ENCODE data around the gene C1orf174. TPM values are rescaled to one million over a fixed set of nuclear protein-coding genes. Genes with fewer than 3 reads are reported as not detected.

C1orf174 gene
- total RNA-seq, 1 donor from 2014 or later: 22.1 TPM

GRCh38 chr1:3911981-3912808, 12.1 kb upstream of the C1orf174 start:
- Mint-ChIP-seq H3K4me1 (ENCODE audit: unreplicated experiment) (peaks cover 2% of the 10 kb centered on the region), H3K27me3 (ENCODE audit: unreplicated experiment) (peaks cover 3% of the 10 kb centered on the region), H3K9me3 (ENCODE audit: unreplicated experiment) (no peaks in the 10 kb centered on the region), H3K36me3 (ENCODE audit: unreplicated experiment) (no peaks in the 10 kb centered on the region), H3K4me3 (ENCODE audit: unreplicated experiment) (no peak overlapping the region), H3K27ac (ENCODE audit: unreplicated experiment) (no peak overlapping the region)
- TF ChIP-seq, protein P1, sequence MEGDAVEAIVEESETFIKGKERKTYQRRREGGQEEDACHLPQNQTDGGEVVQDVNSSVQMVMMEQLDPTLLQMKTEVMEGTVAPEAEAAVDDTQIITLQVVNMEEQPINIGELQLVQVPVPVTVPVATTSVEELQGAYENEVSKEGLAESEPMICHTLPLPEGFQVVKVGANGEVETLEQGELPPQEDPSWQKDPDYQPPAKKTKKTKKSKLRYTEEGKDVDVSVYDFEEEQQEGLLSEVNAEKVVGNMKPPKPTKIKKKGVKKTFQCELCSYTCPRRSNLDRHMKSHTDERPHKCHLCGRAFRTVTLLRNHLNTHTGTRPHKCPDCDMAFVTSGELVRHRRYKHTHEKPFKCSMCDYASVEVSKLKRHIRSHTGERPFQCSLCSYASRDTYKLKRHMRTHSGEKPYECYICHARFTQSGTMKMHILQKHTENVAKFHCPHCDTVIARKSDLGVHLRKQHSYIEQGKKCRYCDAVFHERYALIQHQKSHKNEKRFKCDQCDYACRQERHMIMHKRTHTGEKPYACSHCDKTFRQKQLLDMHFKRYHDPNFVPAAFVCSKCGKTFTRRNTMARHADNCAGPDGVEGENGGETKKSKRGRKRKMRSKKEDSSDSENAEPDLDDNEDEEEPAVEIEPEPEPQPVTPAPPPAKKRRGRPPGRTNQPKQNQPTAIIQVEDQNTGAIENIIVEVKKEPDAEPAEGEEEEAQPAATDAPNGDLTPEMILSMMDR (IDR thresholded peaks at IDR 0.05): no peak
- DNase-seq (ENCODE audit: extremely low spot score, unreplicated experiment): no peak

DNA sequence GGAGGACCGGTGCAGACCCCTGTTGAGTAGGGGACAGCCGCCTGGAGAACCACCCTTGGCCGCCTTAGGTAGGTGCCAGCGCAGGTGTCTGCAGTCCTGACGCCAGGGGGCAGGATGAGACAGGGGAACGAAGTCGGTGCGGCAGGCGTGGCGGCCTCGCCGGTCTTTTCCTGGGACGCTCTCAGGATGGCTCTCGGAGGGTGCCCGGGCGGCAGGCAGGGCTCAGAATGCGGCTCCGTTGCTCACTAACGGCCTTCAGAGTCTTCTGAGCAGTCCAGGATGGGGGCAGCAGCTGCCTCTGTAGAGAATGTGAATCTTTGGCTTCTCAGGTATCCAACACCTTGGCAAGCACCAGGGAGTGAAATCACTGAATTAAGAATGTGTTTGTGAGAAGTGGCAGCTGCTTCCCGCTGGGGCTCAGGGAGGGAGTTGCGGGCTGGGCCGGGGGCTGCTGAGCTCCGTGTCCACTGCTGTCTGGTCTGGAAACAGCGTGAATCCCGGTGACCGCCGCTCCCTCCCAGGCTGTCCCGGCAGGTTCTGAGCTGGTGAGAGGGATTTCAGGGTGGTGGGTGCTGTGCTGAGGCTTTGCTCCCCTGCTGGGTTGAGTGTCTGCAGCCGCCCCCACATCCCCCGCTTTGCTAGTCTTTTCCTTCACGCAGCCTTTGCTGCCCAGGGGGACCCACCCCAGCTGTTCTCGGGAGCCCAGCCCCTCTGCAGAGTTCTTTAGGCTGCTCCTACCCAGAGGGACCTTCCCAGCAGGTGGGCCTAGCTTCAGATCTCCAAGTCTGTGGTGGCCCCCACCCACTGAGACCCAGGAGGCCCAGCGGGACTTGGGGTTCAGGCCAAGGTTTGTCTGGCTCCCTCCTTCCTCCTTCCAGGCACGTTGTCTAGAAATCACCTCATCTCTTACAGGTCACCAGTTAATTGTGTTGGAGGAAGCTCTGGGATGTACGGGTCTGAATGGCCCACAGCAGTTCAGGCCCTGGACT, 11.1 kb upstream of the C1orf174 start:
- no peak overlapping the region for H3K4me3 Mint-ChIP-seq (ENCODE audit: unreplicated experiment)
- TF ChIP-seq, protein P1 (IDR thresholded peaks at IDR 0.05): peak; percentile 72
- peaks cover 3% of the 10 kb centered on the region for H3K27me3 Mint-ChIP-seq (ENCODE audit: unreplicated experiment)
- no peaks in the 10 kb centered on the region for H3K36me3 Mint-ChIP-seq (ENCODE audit: unreplicated experiment)
- H3K27ac Mint-ChIP-seq (ENCODE audit: unreplicated experiment): no peak overlapping the region
- H3K9me3 Mint-ChIP-seq (ENCODE audit: unreplicated experiment): no peaks in the 10 kb centered on the region
- peaks cover 2% of the 10 kb centered on the region for H3K4me1 Mint-ChIP-seq (ENCODE audit: unreplicated experiment)
- DNase-seq (ENCODE audit: extremely low spot score, unreplicated experiment): no peak

DNA sequence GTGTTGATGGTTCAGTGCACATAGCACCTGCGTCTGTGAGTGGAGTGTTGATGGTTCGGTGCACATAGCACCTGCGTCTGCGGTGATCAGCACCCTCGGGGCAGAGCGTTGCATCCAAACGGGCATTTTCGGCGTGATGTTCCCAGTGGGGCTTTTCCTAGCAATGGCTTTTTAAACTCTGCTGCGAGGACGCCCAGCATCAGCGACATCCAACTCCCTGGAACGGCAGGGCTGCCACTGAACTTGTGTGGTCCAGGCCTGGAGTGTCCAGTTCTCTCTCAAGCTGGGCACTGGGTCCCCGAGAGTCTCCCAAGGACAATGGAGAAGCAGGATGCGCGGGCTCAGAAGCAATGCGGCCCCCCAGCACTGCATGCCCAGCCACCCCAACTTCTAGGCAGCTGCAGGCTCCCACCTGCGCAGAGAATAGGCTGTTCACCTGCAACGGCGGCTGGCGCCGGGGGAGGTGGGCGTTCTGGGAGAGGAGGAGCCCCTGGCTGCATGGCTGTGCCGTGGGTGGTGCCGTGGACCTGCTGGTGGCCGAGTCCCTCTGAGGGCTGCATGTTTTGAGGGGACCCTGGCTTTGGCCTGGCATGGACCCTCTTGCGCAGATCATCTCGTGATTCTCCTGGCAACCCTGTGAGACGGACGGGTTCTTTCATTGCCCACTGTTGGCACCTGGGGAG, 10.1 kb upstream of the C1orf174 start:
- TF ChIP-seq, protein P1 (IDR thresholded peaks at IDR 0.05): no peak
- Mint-ChIP-seq H3K36me3 (ENCODE audit: unreplicated experiment) (no peaks in the 10 kb centered on the region), H3K4me3 (ENCODE audit: unreplicated experiment) (no peak overlapping the region), H3K27me3 (ENCODE audit: unreplicated experiment) (peaks cover 3% of the 10 kb centered on the region), H3K4me1 (ENCODE audit: unreplicated experiment) (peaks cover 2% of the 10 kb centered on the region), H3K27ac (ENCODE audit: unreplicated experiment) (no peak overlapping the region), H3K9me3 (ENCODE audit: unreplicated experiment) (no peaks in the 10 kb centered on the region)
- no peak for DNase-seq (ENCODE audit: extremely low spot score, unreplicated experiment)

- Mint-ChIP-seq H3K27ac (ENCODE audit: unreplicated experiment) (no peak overlapping the region), H3K4me1 (ENCODE audit: unreplicated experiment) (peaks cover 2% of the 10 kb centered on the region), H3K27me3 (ENCODE audit: unreplicated experiment) (peaks cover 3% of the 10 kb centered on the region), H3K36me3 (ENCODE audit: unreplicated experiment) (no peaks in the 10 kb centered on the region), H3K9me3 (ENCODE audit: unreplicated experiment) (no peaks in the 10 kb centered on the region), H3K4me3 (ENCODE audit: unreplicated experiment) (no peak overlapping the region)
- no peak for DNase-seq (ENCODE audit: extremely low spot score, unreplicated experiment)
- TF ChIP-seq, protein P1 (IDR thresholded peaks at IDR 0.05): no peak
Observed at GRCh38 chr1:3909615-3910014, 9.5 kb upstream of the C1orf174 start.
